SK-N-SH treated with all-trans-retinoic acid at 6 μM for 48 hours (cell line): ENCODE results near the gene RNF207.

Source experiments
- ATAC-seq: fragments of 200-7000 bp; cut with Tn5 transposase; 3 replicates; pipeline ENCODE4 v1.9.1; 2020; ENCODE audit warnings: mild to moderate bottlenecking, moderate library complexity
- ARNTL ChIP-seq: fragments of 450-650 bp; formaldehyde crosslinking; IDR thresholded peaks from 2 replicates; pipeline ENCODE4 v1.5.0; 2020; ENCODE audit warnings: low read depth, mild to moderate bottlenecking, moderate library complexity, borderline replicate concordance
- BACH2 ChIP-seq: fragments of 250-450 bp; sonication (Bioruptor Pico); IDR thresholded peaks from 2 replicates; pipeline ENCODE4 v1.9.0; 2021; ENCODE audit warnings: mild to moderate bottlenecking, borderline replicate concordance
- CREB5 ChIP-seq: fragments of 250-450 bp; sonication (Bioruptor Pico); IDR thresholded peaks from 2 replicates; pipeline ENCODE4 v1.5.1; 2020; ENCODE audit warnings: low read depth, mild to moderate bottlenecking, moderate library complexity
- CSDC2 ChIP-seq: fragments of 250-450 bp; sonication (Bioruptor Pico); IDR thresholded peaks from 2 replicates; pipeline ENCODE4 v1.5.0; 2020; ENCODE audit warnings: mild to moderate bottlenecking, moderate library complexity
- CSRNP3 ChIP-seq: fragments of 250-450 bp; sonication (Bioruptor Pico); IDR thresholded peaks from 2 replicates; pipeline ENCODE4 v1.5.1; 2021; ENCODE audit warnings: mild to moderate bottlenecking, moderate library complexity
- GLIS3 ChIP-seq: fragments of 250-450 bp; sonication (Bioruptor Pico); IDR thresholded peaks from 2 replicates; pipeline ENCODE4 v1.5.0; 2020; ENCODE audit warnings: mild to moderate bottlenecking, moderate library complexity
- ISL1 ChIP-seq: fragments of 250-450 bp; sonication (Bioruptor Pico); IDR thresholded peaks from 2 replicates; pipeline ENCODE4 v2.1.2; 2022; ENCODE audit warnings: mild to moderate bottlenecking, moderate library complexity
- PATZ1 ChIP-seq: fragments of 250-450 bp; sonication (Bioruptor Pico); IDR thresholded peaks from 2 replicates; pipeline ENCODE4 v1.8.0; 2020; ENCODE audit warnings: mild to moderate bottlenecking, moderate library complexity, borderline replicate concordance
- PPARA ChIP-seq: fragments of 250-450 bp; sonication (Bioruptor Pico); IDR thresholded peaks from 2 replicates; pipeline ENCODE4 v1.5.0; 2020; ENCODE audit warnings: mild to moderate bottlenecking, borderline replicate concordance
- RARB ChIP-seq: fragments of 250-450 bp; sonication (Bioruptor Pico); IDR thresholded peaks from 2 replicates; pipeline ENCODE4 v1.8.0; 2021; ENCODE audit warnings: mild to moderate bottlenecking, moderate library complexity
- SNAI2 ChIP-seq: fragments of 250-450 bp; sonication (Bioruptor Pico); IDR thresholded peaks from 2 replicates; pipeline ENCODE4 v1.5.0; 2020; ENCODE audit warnings: mild to moderate bottlenecking, moderate library complexity
- TCF4 ChIP-seq: fragments of 250-450 bp; sonication (Bioruptor Pico); IDR thresholded peaks from 2 replicates; pipeline ENCODE4 v1.8.0; 2021; ENCODE audit warnings: mild to moderate bottlenecking, moderate library complexity, borderline replicate concordance
- TOX ChIP-seq: fragments of 250-450 bp; sonication (Bioruptor Pico); IDR thresholded peaks from 2 replicates; pipeline ENCODE4 v1.8.0; 2021; ENCODE audit warnings: mild to moderate bottlenecking, moderate library complexity, borderline replicate concordance
- TSHZ2 ChIP-seq: fragments of 250-450 bp; sonication (Bioruptor Pico); IDR thresholded peaks from 2 replicates; pipeline ENCODE4 v1.5.0; 2020; ENCODE audit warnings: mild to moderate bottlenecking, moderate library complexity
- ZC3H10 ChIP-seq: fragments of 250-450 bp; sonication (Bioruptor Pico); IDR thresholded peaks from 2 replicates; pipeline ENCODE4 v1.5.1; 2021; ENCODE audit warnings: mild to moderate bottlenecking, moderate library complexity
- ZFP3 ChIP-seq: fragments of 250-450 bp; sonication (Bioruptor Pico); IDR thresholded peaks from 2 replicates; pipeline ENCODE4 v1.5.0; 2020; ENCODE audit warnings: mild to moderate bottlenecking, moderate library complexity
- ZFP30 ChIP-seq: fragments of 450-650 bp; formaldehyde crosslinking; IDR thresholded peaks from 2 replicates; pipeline ENCODE4 v1.5.0; 2022; ENCODE audit warnings: mild to moderate bottlenecking, moderate library complexity
- ZNF565 ChIP-seq: fragments of 450-650 bp; formaldehyde crosslinking; conservative IDR thresholded peaks from 2 replicates; pipeline ENCODE4 v1.5.0; 2020; ENCODE audit warnings: low read depth, mild to moderate bottlenecking, moderate library complexity
- ZNF70 ChIP-seq: fragments of 450-650 bp; formaldehyde crosslinking; IDR thresholded peaks from 2 replicates; pipeline ENCODE4 v1.5.0; 2020; ENCODE audit warnings: mild to moderate bottlenecking, moderate library complexity
- ZNF8 ChIP-seq: fragments of 450-650 bp; formaldehyde crosslinking; IDR thresholded peaks from 2 replicates; pipeline ENCODE4 v1.5.0; 2020; ENCODE audit warnings: mild to moderate bottlenecking, moderate library complexity
- TF ChIP-seq, protein P1 (sequence below): fragments of 250-450 bp; sonication (Bioruptor Pico); IDR thresholded peaks from 2 replicates; pipeline ENCODE4 v1.8.0; 2021; ENCODE audit warnings: low read depth, mild to moderate bottlenecking, moderate library complexity, borderline replicate concordance

The RNF207 gene

DNA sequence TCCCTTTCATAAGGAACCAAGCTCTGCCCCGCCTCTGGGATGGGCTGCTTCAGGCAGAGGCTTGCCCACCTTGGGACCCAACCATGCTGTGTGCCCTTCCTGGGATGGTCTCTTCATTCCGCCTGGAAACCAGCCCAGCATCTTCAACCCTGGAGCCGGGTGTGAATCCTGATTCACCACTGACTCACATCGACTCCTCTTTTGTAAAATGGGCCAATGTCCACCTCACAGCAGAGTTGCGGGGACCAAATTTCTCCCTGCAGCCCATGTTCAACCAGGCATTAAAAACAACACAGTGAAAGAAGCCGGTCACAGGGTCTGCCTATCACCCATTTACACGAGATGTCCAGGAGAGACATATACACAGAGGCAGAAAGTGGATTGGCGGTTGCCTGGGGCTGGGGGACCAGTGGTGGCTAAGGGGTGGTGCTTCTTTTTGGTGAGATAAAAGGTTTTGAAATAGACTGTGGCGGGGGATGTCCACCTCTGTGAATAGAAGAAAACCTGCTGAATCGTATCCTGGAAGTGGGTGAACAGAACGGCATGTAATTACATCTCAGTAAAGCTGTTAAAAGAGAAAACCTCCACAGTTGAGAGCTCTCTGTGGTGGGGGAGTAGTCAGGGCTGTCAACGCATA, 61.9 kb downstream of the RNF207 start:
- TF ChIP-seq GLIS3 (CRISPR knock-in tag) (no peak), ZNF70 (no peak), ISL1 (CRISPR knock-in tag) (no peak), ZFP3 (no peak)
- TF ChIP-seq, all 23 proteins: peak for 0
- no peak for ATAC-seq

DNA sequence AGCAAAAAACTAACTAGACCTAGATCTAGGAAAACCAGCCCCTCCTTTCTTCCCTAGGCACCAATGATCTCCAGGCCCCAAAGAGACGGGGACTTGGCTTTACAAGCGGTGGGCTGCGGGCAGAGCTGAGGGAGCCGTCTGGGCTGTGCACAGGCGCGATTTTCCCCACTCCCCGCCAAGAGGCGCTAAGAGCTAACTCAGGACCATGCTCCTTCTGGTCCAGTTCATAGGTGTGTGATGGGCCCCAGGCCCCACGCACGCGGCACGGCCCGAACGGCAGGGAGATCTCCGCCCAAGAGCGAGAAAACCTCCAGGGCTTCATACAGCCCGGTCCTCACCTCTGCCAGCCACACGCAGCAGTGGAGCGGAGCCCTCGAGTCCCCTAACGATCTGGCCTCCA, 62.5 kb downstream of the RNF207 start:
- TF ChIP-seq ZNF70, result no peak
- no peak for TF ChIP-seq PATZ1 (CRISPR knock-in tag)
- TF ChIP-seq CSDC2 (CRISPR knock-in tag), result no peak
- TF ChIP-seq, protein P1, sequence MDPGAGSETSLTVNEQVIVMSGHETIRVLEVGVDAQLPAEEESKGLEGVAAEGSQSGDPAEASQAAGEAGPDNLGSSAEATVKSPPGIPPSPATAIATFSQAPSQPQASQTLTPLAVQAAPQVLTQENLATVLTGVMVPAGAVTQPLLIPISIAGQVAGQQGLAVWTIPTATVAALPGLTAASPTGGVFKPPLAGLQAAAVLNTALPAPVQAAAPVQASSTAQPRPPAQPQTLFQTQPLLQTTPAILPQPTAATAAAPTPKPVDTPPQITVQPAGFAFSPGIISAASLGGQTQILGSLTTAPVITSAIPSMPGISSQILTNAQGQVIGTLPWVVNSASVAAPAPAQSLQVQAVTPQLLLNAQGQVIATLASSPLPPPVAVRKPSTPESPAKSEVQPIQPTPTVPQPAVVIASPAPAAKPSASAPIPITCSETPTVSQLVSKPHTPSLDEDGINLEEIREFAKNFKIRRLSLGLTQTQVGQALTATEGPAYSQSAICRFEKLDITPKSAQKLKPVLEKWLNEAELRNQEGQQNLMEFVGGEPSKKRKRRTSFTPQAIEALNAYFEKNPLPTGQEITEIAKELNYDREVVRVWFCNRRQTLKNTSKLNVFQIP (CRISPR knock-in tag), result no peak
- no peak for TF ChIP-seq TOX
- no peak for TF ChIP-seq SNAI2 (CRISPR knock-in tag)
- TF ChIP-seq CREB5 (CRISPR knock-in tag), result no peak
- TF ChIP-seq TSHZ2, result no peak
- TF ChIP-seq ZNF8, result no peak
- no peak for TF ChIP-seq ZC3H10
- no peak for TF ChIP-seq TCF4 (CRISPR knock-in tag)
- TF ChIP-seq PPARA (CRISPR knock-in tag), result no peak
- TF ChIP-seq RARB (CRISPR knock-in tag), result no peak
- no peak for TF ChIP-seq BACH2 (CRISPR knock-in tag)
- no peak for TF ChIP-seq ISL1 (CRISPR knock-in tag)
- no peak for TF ChIP-seq ZNF565 (CRISPR knock-in tag)
- TF ChIP-seq, all 23 proteins: peak for 0
- no peak for ATAC-seq

GRCh38 chr1:6269296-6269695, 63.4 kb downstream of the RNF207 start:
- TF ChIP-seq ZFP3 (no peak), RARB (CRISPR knock-in tag) (no peak), ARNTL (CRISPR knock-in tag) (no peak)
- no peak for ATAC-seq

DNA sequence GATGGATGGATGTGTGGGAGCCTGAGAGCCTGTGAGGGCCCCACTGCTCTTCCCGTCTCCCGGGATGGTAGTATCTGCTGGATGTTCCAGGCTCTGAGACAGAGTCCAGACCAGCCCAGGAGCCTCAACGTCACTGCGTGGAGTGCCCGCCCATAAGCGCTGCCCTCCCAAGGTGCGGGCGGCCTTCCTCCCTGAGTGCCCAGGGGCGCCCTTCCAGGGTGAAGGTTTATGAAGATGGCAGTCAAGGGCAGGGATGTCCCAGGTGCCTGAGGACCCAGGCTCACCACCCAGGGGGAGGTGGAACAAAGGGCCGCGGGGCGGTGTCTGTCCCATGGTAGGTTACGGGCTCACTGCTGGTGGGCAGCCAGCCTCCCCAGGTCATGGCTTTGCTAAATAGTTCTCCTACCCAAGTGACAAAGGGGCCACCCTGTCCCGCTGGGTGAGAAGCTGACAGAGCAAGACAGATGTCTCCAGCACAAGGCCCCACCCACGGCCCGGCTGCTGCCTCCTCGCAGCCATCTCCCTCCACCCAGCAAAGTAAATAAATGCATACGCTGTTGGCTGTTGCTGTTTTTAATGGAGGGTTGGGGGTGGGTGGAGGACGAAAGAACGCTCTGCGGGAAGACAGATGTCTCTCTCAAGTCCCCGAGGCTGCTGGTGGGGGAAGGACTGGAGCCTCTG, 63.9 kb downstream of the RNF207 start:
- no peak for ATAC-seq
- no peak for TF ChIP-seq CREB5 (CRISPR knock-in tag)
- no peak for TF ChIP-seq ZC3H10
- TF ChIP-seq ISL1 (CRISPR knock-in tag), result no peak
- TF ChIP-seq SNAI2 (CRISPR knock-in tag), result no peak
- no peak for TF ChIP-seq GLIS3 (CRISPR knock-in tag)
- TF ChIP-seq ZNF565 (CRISPR knock-in tag), result no peak
- no peak for TF ChIP-seq PATZ1 (CRISPR knock-in tag)
- TF ChIP-seq CSRNP3 (CRISPR knock-in tag), result no peak
- TF ChIP-seq RARB (CRISPR knock-in tag), result no peak
- no peak for TF ChIP-seq BACH2 (CRISPR knock-in tag)
- no peak for TF ChIP-seq ZFP30 (CRISPR knock-in tag)
- TF ChIP-seq, all 23 proteins: peak for 0
